ENCODE data around the gene ICE1. TPM values are rescaled to one million over a fixed set of nuclear protein-coding genes. Genes with fewer than 3 reads are reported as not detected.

The ICE1 gene
- total and polyA plus RNA-seq, 10 donors, result 4.9 to 42.7 (median 31.3) TPM

- no peak for TF ChIP-seq CTCF (IDR thresholded peaks at IDR 0.05 in 8 of 11, conservative IDR thresholded peaks at IDR 0.05 in 3 of 11)
- no peak for TF ChIP-seq POLR2A (IDR thresholded peaks at IDR 0.05)
- TF ChIP-seq POLR2AphosphoS5 (IDR thresholded peaks at IDR 0.05), result no peak
- intact Hi-C loops (cut with DNase I; ENCODE audit: low total_unique reads), result no loop called here
- Histone ChIP-seq H3K27me3 (replicated peaks in 1 of 7) (no peaks in the 10 kb centered on the region), H3K9me3 (peaks cover 0 to 4% (median 0%) of the 10 kb centered on the region in 8 donors), H3K27ac (no peak overlapping the region), H3K4me1 (no peaks in the 10 kb centered on the region), H3K4me3 (no peak overlapping the region), H3K36me3 (no peaks in the 10 kb centered on the region)
- 58 to 70% (median 62%) methylated on average over 6 of the region's 6 CpGs for WGBS, 5 donors
- DNase-seq, result no peak
Measured at GRCh38 chr5:5374009-5374715, 48.3 kb upstream of the ICE1 start.

DNA sequence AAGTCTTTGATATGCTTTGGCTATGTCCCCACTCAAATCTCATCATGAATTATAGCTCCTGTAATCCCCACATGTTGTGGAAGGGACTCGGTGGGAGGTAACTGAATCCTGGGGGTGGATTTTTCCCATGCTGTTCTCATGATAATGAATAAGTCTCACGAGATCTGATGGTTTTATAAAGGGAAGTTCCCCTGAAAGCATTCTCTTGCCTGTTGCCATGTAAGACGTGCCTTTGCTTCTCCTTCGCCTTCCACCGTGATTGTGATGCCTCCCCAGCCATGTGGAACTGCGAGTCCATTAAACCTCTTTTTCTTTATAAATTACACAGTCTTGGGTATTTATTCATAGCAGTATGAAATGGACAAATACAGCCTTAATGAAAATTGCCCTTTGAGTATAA lies 44.7 kb upstream of the ICE1 start:
- intact Hi-C loops (cut with DNase I; ENCODE audit: low total_unique reads), result no loop called here
- H3K4me1 ChIP-seq, result no peaks in the 10 kb centered on the region
- no peak overlapping the region for H3K4me3 ChIP-seq
- no peaks in the 10 kb centered on the region for H3K27me3 ChIP-seq (replicated peaks in 1 of 7)
- H3K36me3 ChIP-seq, result no peaks in the 10 kb centered on the region
- H3K27ac ChIP-seq, result no peak overlapping the region
- DNase-seq, result no peak
- TF ChIP-seq CTCF (IDR thresholded peaks at IDR 0.05 in 8 of 11, conservative IDR thresholded peaks at IDR 0.05 in 3 of 11) (no peak), POLR2AphosphoS5 (IDR thresholded peaks at IDR 0.05) (no peak), POLR2A (IDR thresholded peaks at IDR 0.05) (no peak)
- 77 to 97% (median 87%) methylated on average over 6 of the region's 6 CpGs for WGBS, 5 donors
- peaks cover 0 to 4% (median 0%) of the 10 kb centered on the region in 8 donors for H3K9me3 ChIP-seq

DNA sequence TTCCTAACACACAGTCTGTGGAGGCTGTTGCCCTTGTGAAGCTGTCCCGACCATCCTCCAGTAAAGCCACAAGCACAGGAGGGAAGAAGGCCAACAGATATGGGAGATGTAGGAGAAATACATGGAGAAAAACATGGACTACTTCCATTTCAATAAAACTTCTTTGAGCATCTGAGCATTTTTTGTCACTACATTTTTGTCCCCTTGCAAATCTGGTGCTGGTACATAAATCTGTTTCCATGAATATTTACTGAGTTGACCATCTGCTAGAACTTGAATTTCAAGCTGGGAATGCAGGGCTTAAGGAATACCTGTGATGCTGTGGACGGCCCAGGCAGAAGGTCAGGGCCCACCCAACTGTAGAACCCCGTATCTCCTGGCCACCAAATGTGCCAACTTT lies 43.9 kb upstream of the ICE1 start:
- DNase-seq, result no peak
- Histone ChIP-seq H3K9me3 (peaks cover 0 to 4% (median 0%) of the 10 kb centered on the region in 8 donors), H3K27me3 (replicated peaks in 1 of 7) (no peaks in the 10 kb centered on the region), H3K36me3 (no peaks in the 10 kb centered on the region), H3K27ac (no peak overlapping the region), H3K4me1 (no peaks in the 10 kb centered on the region), H3K4me3 (no peak overlapping the region)
- intact Hi-C loops (cut with DNase I; ENCODE audit: low total_unique reads), result no loop called here
- TF ChIP-seq POLR2AphosphoS5 (IDR thresholded peaks at IDR 0.05) (no peak), CTCF (IDR thresholded peaks at IDR 0.05 in 8 of 11, conservative IDR thresholded peaks at IDR 0.05 in 3 of 11) (no peak), POLR2A (IDR thresholded peaks at IDR 0.05) (no peak)
- 82 to 94% (median 85%) methylated on average over 3 of the region's 3 CpGs for WGBS, 5 donors

- Histone ChIP-seq H3K9me3 (peaks cover 0 to 4% (median 0%) of the 10 kb centered on the region in 8 donors), H3K36me3 (no peaks in the 10 kb centered on the region), H3K27me3 (replicated peaks in 1 of 7) (no peaks in the 10 kb centered on the region), H3K27ac (no peak overlapping the region), H3K4me3 (no peak overlapping the region), H3K4me1 (no peaks in the 10 kb centered on the region)
- DNase-seq, result no peak
- intact Hi-C loops (cut with DNase I; ENCODE audit: low total_unique reads), result no loop called here
- TF ChIP-seq POLR2AphosphoS5 (IDR thresholded peaks at IDR 0.05) (no peak), POLR2A (IDR thresholded peaks at IDR 0.05) (no peak), CTCF (IDR thresholded peaks at IDR 0.05 in 8 of 11, conservative IDR thresholded peaks at IDR 0.05 in 3 of 11) (no peak)
- 77 to 91% (median 87%) methylated on average over 6 of the region's 6 CpGs for WGBS, 5 donors
Measured at GRCh38 chr5:5380298-5380697, 42.2 kb upstream of the ICE1 start.

Data from spleen (tissue), 11 donors.